Right cardiac atrium (tissue), 5 donors: ENCODE data around the gene LRTM2. TPM values are rescaled to one million over a fixed set of nuclear protein-coding genes. Genes with fewer than 3 reads are reported as not detected.
A peak's percentile ranks its signal among the peaks of the same experiment; 100 is the strongest.
"Not testable (repeated sequence)": the region's sequence is repeated elsewhere in the genome, so short reads cannot be mapped to it uniquely, and the experiment has no call there.

Experiments
- ATAC-seq, 2 donors: fragments of 200-7000 bp; cut with Tn5 transposase; one replicate each; pipeline versions ENCODE4 v1.8.0 to v1.9.1; 2020; ENCODE audit warnings: moderate library complexity in 2 of 2, mild to moderate bottlenecking in 1 of 2
- DNase-seq, 3 donors: peaks; one replicate each; pipeline ENCODE4 v3.0.0-alpha.2; 2020
- H3K27ac ChIP-seq: one replicate; pipeline ENCODE4 v1.5.1; 2013; ENCODE audit warnings: mild to moderate bottlenecking, low read length, control low read depth, moderate library complexity
- H3K27me3 ChIP-seq: one replicate; pipeline ENCODE4 v1.6.1; 2013; ENCODE audit not compliant: control insufficient read depth, insufficient read depth
- H3K4me1 ChIP-seq: one replicate; pipeline ENCODE4 v1.6.1; 2013; ENCODE audit warnings: low read length; ENCODE audit not compliant: control insufficient read depth, insufficient read depth
- H3K4me3 ChIP-seq: one replicate; pipeline ENCODE4 v1.5.1; 2013; ENCODE audit warnings: low read length, control low read depth
- H3K9me3 ChIP-seq: one replicate; pipeline ENCODE4 v1.6.1; 2013; ENCODE audit warnings: low read length; ENCODE audit not compliant: control insufficient read depth
- WGBS: extraction: QIAGEN DNeasy Blood & Tissue Kit; methylation state at CpG from one replicate; pipeline ENCODE4 v1.1.7; 2013; 5-methylcytosine and 5-hydroxymethylcytosine counted together
- intact Hi-C, 4 donors: fragments of 100-400 bp; cut with DNase I; formaldehyde crosslinking; loops; one replicate each; pipeline versions ENCODE4 v1.11.0 to v1.14.0; 2022 to 2023
- polyA plus RNA-seq: library from polyadenylated mRNA; stranded (reverse); fragments of 200-250 nt; gene quantifications from one replicate; pipeline ENCODE4 v1.2.3, GENCODE V29; 2013
- total RNA-seq, 4 donors: library from RNA; stranded (reverse); fragmentation: NEBNext Ultra II Directional; extraction: Animal tissue kit (Norgen Biotek cat#: 25700); gene quantifications; one replicate each; pipeline ENCODE4 v1.2.1, GENCODE V29; 2021
- donor health status: healthy with polysubstance abuse.
- donor health status: DM: no; HTN: yes; CAD: no.
- donor health status: DM: no; HTN: no; CAD: no.
- donor health status: DM: no; HTN: yes; CAD: no; lungs with severe emphysema.
- donor health status: DM: yes; HTN: yes; CAD: no.

Gene LRTM2
- total and polyA plus RNA-seq, 5 donors, result not detected

DNA sequence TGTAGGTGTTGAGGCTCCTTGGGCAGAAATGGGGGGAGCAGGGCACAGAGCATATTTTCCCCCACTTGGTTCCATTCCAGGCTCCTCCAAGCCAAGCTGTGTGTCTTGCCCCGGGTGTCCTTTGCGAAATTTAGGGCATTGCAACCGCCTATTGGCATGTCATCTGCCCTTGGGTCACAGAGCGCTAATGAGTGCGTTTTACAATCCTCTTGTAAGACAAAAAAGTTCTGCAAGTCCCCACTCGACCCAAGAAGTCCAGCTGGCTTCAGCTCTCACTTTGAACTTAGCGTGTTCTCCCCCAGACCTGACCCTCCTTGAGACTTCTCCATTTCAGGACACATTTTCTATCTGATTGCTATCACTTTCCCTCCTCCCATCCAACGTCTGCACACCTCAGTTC, 6.1 kb upstream of the LRTM2 start:
- Histone ChIP-seq H3K27ac (no peak overlapping the region), H3K27me3 (no peaks in the 10 kb centered on the region), H3K4me3 (no peak overlapping the region), H3K9me3 (no peaks in the 10 kb centered on the region), H3K4me1 (no peaks in the 10 kb centered on the region)
- WGBS, result 74% methylated on average over 8 of the region's 8 CpGs
- intact Hi-C loops, result no loop called here
- ATAC-seq (no peak), DNase-seq (peak in 1 of 3 donors; percentile 1)

DNA sequence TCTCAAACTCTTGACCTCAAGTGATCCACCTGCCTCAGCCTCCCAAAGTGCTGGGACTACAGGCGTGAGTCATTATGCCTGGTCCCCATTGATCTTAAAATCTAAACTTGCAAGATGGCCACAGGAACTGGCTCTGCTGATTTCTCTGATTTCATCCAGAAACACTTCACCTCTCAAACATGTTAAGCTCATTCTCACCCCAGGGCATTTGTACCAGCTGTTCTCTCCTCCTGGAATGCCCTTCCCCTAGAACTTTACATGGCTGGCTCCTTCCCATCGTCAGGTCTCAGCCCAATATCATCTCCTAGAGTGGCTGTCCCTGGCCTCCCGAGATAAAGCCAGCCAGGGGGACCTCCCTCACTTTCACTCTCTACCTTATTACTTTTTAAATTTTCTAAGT, 5.3 kb upstream of the LRTM2 start:
- DNase-seq, result peak in 1 of 3 donors; percentile 1
- no peak overlapping the region for H3K27ac ChIP-seq
- H3K4me1 ChIP-seq, result no peaks in the 10 kb centered on the region
- WGBS, result 79% methylated on average over 3 of the region's 3 CpGs
- intact Hi-C loops, result no loop called here
- H3K27me3 ChIP-seq, result no peaks in the 10 kb centered on the region
- no peak overlapping the region for H3K4me3 ChIP-seq
- no peaks in the 10 kb centered on the region for H3K9me3 ChIP-seq
- ATAC-seq, result no peak

DNA sequence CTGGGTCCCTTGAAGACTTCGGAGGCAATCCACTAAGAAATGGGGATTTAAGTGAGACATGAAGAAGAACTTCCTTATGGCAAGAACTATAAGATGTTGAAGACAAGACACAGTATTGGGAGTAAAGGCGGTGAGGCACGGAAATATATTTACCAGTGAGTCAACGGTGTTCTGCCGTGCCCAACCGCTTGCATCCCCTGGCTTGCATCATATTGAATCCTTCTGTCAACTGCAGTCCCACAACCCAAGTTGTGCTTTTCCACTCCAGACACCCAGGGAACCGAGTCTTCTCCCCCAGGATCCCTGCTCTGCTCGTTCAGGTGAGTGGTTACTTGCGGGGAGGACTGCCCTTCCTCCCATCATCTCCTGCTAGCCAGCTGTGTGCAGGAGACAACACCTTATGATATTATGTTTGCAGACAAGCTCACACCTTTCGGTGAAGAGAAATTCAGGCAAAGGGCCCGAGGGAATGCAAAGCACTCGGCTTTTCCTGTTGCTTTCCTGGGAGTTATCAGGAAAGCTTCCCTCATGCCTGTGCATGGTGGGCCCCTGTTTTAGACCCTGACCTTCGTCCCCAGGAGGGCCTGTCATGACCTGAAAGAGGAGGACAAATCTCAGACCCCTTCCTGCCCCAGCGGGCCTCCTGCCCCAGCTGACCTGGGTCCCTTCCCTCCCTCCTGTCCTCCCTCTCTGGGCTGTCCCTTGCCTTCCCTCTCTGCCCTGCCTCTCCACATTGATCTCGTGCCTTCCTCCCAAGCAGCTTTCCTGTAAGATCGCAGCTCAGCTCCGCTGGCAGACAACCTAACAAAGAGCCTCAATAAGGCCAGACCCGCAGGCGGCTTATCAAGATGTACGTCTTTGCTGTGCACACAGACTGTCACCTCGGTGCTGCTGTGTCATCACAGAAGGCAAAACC, 4.3 kb upstream of the LRTM2 start:
- H3K4me3 ChIP-seq, result no peak overlapping the region
- no peak overlapping the region for H3K27ac ChIP-seq
- DNase-seq (peak in 1 of 3 donors; percentile 18), ATAC-seq (no peak)
- no peaks in the 10 kb centered on the region for H3K27me3 ChIP-seq
- no peaks in the 10 kb centered on the region for H3K9me3 ChIP-seq
- WGBS, result 60% methylated on average over 21 of the region's 21 CpGs
- H3K4me1 ChIP-seq, result no peaks in the 10 kb centered on the region
- intact Hi-C loops, result no loop called here

DNA sequence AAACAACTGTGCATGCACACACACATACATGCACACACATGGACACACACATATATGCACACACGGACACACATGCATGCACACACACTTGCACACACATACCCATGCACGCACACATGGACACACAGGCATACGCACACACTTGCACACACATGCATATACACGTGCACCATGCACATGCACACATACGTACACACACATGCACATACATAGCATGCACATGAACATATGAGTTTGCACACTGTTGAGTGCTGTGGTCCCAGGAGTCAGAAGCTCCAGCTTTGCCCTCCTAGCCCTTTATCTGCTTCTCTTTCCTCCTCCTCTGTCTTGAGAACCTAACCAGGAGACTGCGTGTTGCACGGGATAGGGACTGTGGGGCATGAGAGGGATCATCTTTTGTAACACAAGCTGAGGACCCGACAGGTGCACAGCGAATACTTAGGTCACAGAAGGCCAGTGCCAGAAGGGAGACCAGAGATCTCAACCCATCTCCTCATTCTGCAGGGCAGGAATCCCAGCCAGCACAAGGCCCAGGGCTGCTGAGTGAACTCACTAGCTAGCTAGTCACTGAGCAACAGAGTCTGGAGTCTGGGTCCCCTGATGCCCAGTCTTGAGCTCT, 3.5 kb upstream of the LRTM2 start:
- WGBS, result 95% methylated on average over 9 of the region's 9 CpGs
- intact Hi-C loops, result no loop called here
- no peak for ATAC-seq

DNA sequence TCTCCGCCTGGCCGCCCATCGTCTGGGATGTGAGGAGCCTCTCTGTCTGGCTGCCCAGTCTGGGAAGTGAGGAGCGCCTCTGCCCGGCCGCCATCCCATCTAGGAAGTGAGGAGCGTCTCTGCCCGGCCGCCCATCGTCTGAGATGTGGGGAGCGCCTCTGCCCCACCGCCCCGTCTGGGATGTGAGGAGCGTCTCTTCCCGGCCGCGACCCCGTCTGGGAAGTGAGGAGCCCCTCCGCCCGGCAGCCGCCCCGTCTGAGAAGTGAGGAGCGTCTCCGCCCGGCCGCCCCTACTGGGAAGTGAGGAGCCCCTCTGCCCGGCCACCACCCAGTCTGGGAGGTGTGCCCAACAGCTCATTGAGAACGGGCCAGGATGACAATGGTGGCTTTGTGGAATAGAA, 2.4 kb upstream of the LRTM2 start:
- H3K9me3 ChIP-seq, ATAC-seq, intact Hi-C loops, H3K27me3 ChIP-seq, H3K4me3 ChIP-seq, H3K27ac ChIP-seq, H3K4me1 ChIP-seq: not testable (repeated sequence)
- WGBS, result 92% methylated on average over 23 of the region's 28 CpGs
- DNase-seq, result peak in 1 of 3 donors; percentile 16

More for the DNA sequence above, 3.5 kb upstream of the LRTM2 start:
- Histone ChIP-seq H3K27me3 (no peaks in the 10 kb centered on the region), H3K4me3 (no peak overlapping the region), H3K27ac (no peak overlapping the region), H3K9me3 (no peaks in the 10 kb centered on the region), H3K4me1 (no peaks in the 10 kb centered on the region)
- no peak for DNase-seq

DNA sequence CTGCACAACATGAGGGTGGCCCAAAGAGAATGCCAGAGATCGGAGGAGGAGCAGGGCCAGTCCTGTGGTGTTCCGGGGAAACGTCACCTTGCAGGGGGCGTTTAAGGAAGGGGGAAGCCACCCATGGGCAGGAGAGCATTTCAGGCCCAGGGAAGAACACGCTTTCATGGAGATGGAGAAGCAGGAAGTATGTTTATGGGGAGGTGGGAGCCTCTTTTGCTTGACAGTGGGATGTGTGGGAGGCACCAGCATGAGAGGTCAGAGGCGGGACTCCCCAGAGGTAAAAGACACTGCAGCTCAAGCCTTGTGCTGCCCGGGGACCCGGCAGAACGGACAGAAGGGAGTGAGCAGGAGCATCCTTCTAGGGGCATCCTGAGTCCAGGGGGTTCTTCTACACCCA, 1.3 kb upstream of the LRTM2 start:
- Histone ChIP-seq H3K4me3 (no peak overlapping the region), H3K27ac (no peak overlapping the region), H3K27me3 (no peaks in the 10 kb centered on the region), H3K4me1 (no peaks in the 10 kb centered on the region), H3K9me3 (no peaks in the 10 kb centered on the region)
- ATAC-seq, result no peak
- 70% methylated on average over 9 of the region's 9 CpGs for WGBS
- peak in 1 of 3 donors; percentile 13 for DNase-seq
- intact Hi-C loops, result no loop called here

DNA sequence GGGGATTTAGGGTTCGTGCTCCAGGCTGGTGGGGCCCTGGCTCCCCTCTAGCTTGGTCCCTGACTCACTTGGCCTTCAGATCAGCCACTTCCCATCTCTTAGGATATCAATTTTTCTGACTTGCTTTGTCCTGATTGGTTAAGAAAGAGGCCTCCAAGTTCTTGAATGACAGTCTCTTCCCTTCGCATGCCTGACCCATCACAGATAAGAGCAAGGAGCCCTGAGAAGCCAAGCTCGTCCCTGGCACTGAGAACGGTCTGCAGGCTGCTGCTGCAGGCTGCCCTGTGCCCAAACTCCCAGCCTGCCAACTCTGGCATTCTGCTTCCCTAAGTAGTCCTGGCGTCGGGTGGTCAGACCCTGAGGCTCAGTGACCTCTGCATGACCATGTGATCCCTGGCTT, 794 bp upstream of the LRTM2 start:
- 31% methylated on average over 6 of the region's 6 CpGs for WGBS
- Histone ChIP-seq H3K4me3 (no peak overlapping the region), H3K27me3 (no peaks in the 10 kb centered on the region), H3K9me3 (no peaks in the 10 kb centered on the region), H3K27ac (no peak overlapping the region), H3K4me1 (no peaks in the 10 kb centered on the region)
- ATAC-seq (no peak), DNase-seq (peak in 1 of 3 donors; percentile 13)
- intact Hi-C loops, result no loop called here

DNA sequence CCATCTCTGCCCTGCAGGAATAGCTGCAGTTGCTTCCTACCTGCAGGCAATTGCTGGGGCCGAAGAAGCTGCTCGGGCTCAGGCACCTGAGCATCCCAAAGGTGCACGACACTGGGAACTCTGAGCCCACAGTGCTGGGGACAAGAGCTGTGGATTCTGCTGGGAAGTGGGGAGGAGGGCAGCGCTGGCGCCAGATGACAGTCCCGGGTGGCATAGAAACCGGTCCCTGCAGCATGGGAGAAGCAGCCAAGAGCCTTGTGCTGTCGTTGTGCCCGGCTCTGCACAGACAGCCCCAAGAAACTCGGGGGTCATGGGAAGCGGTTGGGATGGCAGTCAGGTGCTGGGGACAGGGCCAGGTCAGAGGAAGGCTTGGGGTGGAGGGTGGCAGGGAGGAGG, 529 bp downstream of the LRTM2 start:
- no peak overlapping the region for H3K27ac ChIP-seq
- intact Hi-C loops, result no loop called here
- H3K4me3 ChIP-seq, result no peak overlapping the region
- no peaks in the 10 kb centered on the region for H3K27me3 ChIP-seq
- no peaks in the 10 kb centered on the region for H3K4me1 ChIP-seq
- WGBS, result 75% methylated on average over 11 of the region's 11 CpGs
- no peaks in the 10 kb centered on the region for H3K9me3 ChIP-seq
- ATAC-seq (no peak), DNase-seq (peak in 1 of 3 donors; percentile 30)

DNA sequence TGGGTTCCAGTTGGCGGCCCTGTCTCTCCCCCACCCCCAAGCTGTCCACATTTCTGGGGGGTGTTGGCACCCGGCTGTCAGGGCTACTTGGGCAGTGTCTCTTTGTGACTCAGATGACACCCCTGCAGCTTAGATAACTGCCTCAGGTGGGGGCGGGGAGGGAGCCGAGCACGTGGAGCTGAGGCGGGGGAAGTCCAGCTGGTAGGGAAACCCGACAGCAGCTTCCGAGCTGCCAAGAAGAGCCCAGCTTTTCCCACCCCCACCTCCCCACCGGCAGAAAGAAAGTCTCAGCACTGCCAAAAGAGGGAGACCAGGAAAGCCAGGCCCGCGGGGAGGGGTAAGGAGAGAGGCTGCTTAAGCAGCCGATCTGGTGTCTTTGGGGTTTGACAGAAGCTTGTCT, 1.4 kb downstream of the LRTM2 start:
- 14% methylated on average over 12 of the region's 12 CpGs for WGBS
- intact Hi-C loops, result no loop called here

DNA sequence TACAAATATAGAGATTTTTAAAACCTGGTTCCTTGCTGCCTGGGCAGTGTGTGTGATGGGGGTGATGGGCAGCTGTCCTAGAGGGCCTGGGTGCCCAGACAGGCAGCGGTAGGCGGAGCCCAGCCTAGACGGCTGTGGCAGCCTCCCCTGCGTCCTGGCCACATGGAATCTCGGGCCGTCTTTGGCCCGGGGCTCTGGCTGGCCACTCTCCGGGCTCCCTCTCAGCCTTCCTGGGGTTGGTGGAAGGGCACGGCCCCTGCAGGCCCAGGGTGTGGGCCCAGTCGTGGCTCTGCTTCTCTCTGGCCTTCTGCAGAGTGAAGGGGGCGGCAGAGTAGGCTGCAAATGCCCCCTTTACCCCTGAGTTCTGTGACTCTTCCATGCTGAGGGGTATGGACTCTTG, 2.3 kb downstream of the LRTM2 start:
- intact Hi-C loops, result no loop called here
- DNase-seq, result peak in 1 of 3 donors; percentile 24
- Histone ChIP-seq H3K27me3 (no peaks in the 10 kb centered on the region), H3K9me3 (no peaks in the 10 kb centered on the region), H3K4me3 (no peak overlapping the region), H3K4me1 (no peaks in the 10 kb centered on the region), H3K27ac (no peak overlapping the region)
- 74% methylated on average over 11 of the region's 11 CpGs for WGBS
- ATAC-seq, result no peak

More for the DNA sequence above, 1.4 kb downstream of the LRTM2 start:
- ATAC-seq (no peak), DNase-seq (peak in 1 of 3 donors; percentile 41)
- Histone ChIP-seq H3K9me3 (no peaks in the 10 kb centered on the region), H3K27ac (no peak overlapping the region), H3K4me3 (no peak overlapping the region), H3K27me3 (no peaks in the 10 kb centered on the region), H3K4me1 (no peaks in the 10 kb centered on the region)

DNA sequence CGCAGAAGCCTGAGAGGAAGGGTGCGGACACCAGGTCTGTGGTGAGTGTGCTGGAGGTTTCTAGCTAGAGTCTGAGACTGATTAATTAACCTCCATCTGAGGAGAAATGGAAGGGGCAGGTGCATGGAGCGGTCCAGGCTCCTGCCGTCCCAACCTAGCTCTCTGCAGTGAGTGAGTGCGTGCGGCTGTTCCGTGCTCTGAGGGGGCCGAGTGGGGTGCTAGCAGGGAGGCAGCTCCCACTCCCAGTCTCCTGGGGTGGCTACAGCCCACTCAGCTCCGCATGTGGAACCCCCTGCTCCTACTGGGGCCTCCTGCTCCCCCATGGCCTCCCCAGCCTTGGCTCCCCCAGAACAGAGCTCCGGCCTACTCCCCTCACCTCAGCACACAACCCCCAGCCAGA, 2.9 kb downstream of the LRTM2 start:
- Histone ChIP-seq H3K4me1 (no peaks in the 10 kb centered on the region), H3K4me3 (no peak overlapping the region), H3K27ac (no peak overlapping the region), H3K27me3 (no peaks in the 10 kb centered on the region), H3K9me3 (no peaks in the 10 kb centered on the region)
- intact Hi-C loops, result no loop called here
- WGBS, result 93% methylated on average over 10 of the region's 10 CpGs
- ATAC-seq (no peak), DNase-seq (peak in 1 of 3 donors; percentile 10)
